Measurements from ENCODE around the gene TRIM69. TPM values are rescaled to one million over a fixed set of nuclear protein-coding genes. Genes with fewer than 3 reads are reported as not detected.
"Not testable (repeated sequence)": the region's sequence is repeated elsewhere in the genome, so short reads cannot be mapped to it uniquely, and the experiment has no call there.

TRIM69 gene
- total and polyA plus RNA-seq, 12 donors: 25.2 to 146 (median 69.0) TPM

- Histone ChIP-seq H3K36me3 (no peaks in the 10 kb centered on the region), H3K9me3 (peaks cover 0 to 25% (median 11%) of the 10 kb centered on the region in 11 donors), H3K4me1 (no peaks in the 10 kb centered on the region), H3K4me3 (no peak overlapping the region), H3K27me3 (no peaks in the 10 kb centered on the region), H3K27ac (no peak overlapping the region)
- DNase-seq (no peak), ATAC-seq (no peak)
- WGBS, 2 donors: 71 to 83% methylated on average over 5 of the region's 5 CpGs
- intact Hi-C loops (cut with DNase I): no loop called here
- TF ChIP-seq CTCF (IDR thresholded peaks at IDR 0.05): no peak
Observed at GRCh38 chr15:44769521-44769920, 33.2 kb downstream of the TRIM69 start.

- intact Hi-C loops (cut with DNase I); H3K4me3 ChIP-seq; DNase-seq; H3K27ac ChIP-seq; ATAC-seq; H3K4me1 ChIP-seq; H3K36me3 ChIP-seq; H3K27me3 ChIP-seq: not testable (repeated sequence)
- 76 to 84% methylated on average over 5 of the region's 5 CpGs for WGBS, 2 donors
- peaks cover 0 to 25% (median 11%) of the 10 kb centered on the region in 11 donors for H3K9me3 ChIP-seq
Observed at GRCh38 chr15:44770715-44771114, 34.4 kb downstream of the TRIM69 start.

GRCh38 chr15:44775953-44776352, 39.6 kb downstream of the TRIM69 start:
- intact Hi-C loops (cut with DNase I): no loop called here
- Histone ChIP-seq H3K36me3 (no peaks in the 10 kb centered on the region), H3K4me3 (no peak overlapping the region), H3K9me3 (peaks cover 0 to 16% (median 6%) of the 10 kb centered on the region in 11 donors), H3K27ac (no peak overlapping the region), H3K4me1 (no peaks in the 10 kb centered on the region), H3K27me3 (no peaks in the 10 kb centered on the region)
- DNase-seq: no peak
- no peak for ATAC-seq
- no peak for TF ChIP-seq CTCF (IDR thresholded peaks at IDR 0.05)
- WGBS, 2 donors: 81% methylated on average over 4 of the region's 4 CpGs

GRCh38 chr15:44779761-44780160, 43.4 kb downstream of the TRIM69 start:
- ATAC-seq (no peak), DNase-seq (no peak)
- H3K9me3 ChIP-seq: no peaks in the 10 kb centered on the region
- H3K4me3 ChIP-seq: no peak overlapping the region
- intact Hi-C loops (cut with DNase I): loop anchor here in 1 of 10 donors (2.0 kb wide), 1 partner anchor 121 kb away; no protein-coding TSS in a partner anchor
- 97% methylated on average over 2 of the region's 2 CpGs for WGBS, 2 donors
- TF ChIP-seq CTCF (IDR thresholded peaks at IDR 0.05): no peak
- H3K4me1 ChIP-seq: peaks cover 0 to 7% (median 0%) of the 10 kb centered on the region in 9 donors
- H3K27me3 ChIP-seq: no peaks in the 10 kb centered on the region
- no peak overlapping the region for H3K27ac ChIP-seq
- no peaks in the 10 kb centered on the region for H3K36me3 ChIP-seq

GRCh38 chr15:44780608-44781007, 44.3 kb downstream of the TRIM69 start:
- H3K27ac ChIP-seq: no peak overlapping the region
- no peaks in the 10 kb centered on the region for H3K36me3 ChIP-seq
- WGBS, 2 donors: 71 to 85% methylated on average over 2 of the region's 2 CpGs
- intact Hi-C loops (cut with DNase I): no loop called here
- H3K4me3 ChIP-seq: no peak overlapping the region
- no peak for TF ChIP-seq CTCF (IDR thresholded peaks at IDR 0.05)
- H3K4me1 ChIP-seq: peaks cover 0 to 10% (median 0%) of the 10 kb centered on the region in 9 donors
- ATAC-seq (no peak), DNase-seq (no peak)
- H3K9me3 ChIP-seq: no peaks in the 10 kb centered on the region
- no peaks in the 10 kb centered on the region for H3K27me3 ChIP-seq

Data from heart right ventricle (tissue), 16 donors.